Fibroblast of the aortic adventitia (primary cell): ENCODE data around the gene FAM83F. TPM values are rescaled to one million over a fixed set of nuclear protein-coding genes. Genes with fewer than 3 reads are reported as not detected.

Experiments used
- DNase-seq: peaks from one replicate; pipeline ENCODE4 v3.0.0-alpha.2; 2010; ENCODE audit warnings: low read depth
- H3K4me3 ChIP-seq: 2 replicates; pipeline ENCODE4 v1.5.1; 2011; ENCODE audit warnings: low read depth, mild to moderate bottlenecking, control low read depth, low read length, moderate library complexity
- CTCF ChIP-seq: IDR thresholded peaks from 2 replicates; pipeline ENCODE4 v1.5.1; 2011; ENCODE audit warnings: mild to moderate bottlenecking, low read length, control low read depth, inconsistent platforms; ENCODE audit not compliant: insufficient read depth
- total RNA-seq: library from RNA; depleted of rRNA; stranded (reverse); fragments of >200 nt; gene quantifications from 2 replicates; pipeline ENCODE4 v1.2.3, GENCODE V29; 2012; ENCODE audit warnings: low replicate concordance

Gene FAM83F
- total RNA-seq, 1 donor: not detected

GRCh38 chr22:40030026-40030757 lies 35.4 kb downstream of the FAM83F start:
- TF ChIP-seq CTCF: no peak
- no peak for DNase-seq
- H3K4me3 ChIP-seq: no peak overlapping the region

GRCh38 chr22:40030758-40031095 lies 36.0 kb downstream of the FAM83F start:
- H3K4me3 ChIP-seq: no peak overlapping the region
- no peak for DNase-seq
- no peak for TF ChIP-seq CTCF

- peak; percentile 57 for DNase-seq
- no peak for TF ChIP-seq CTCF
Measured at GRCh38 chr22:40031766-40032470, 37.2 kb downstream of the FAM83F start.

GRCh38 chr22:40033586-40034380 lies 39.0 kb downstream of the FAM83F start:
- TF ChIP-seq CTCF: no peak
- no peak overlapping the region for H3K4me3 ChIP-seq
- DNase-seq: no peak

More at GRCh38 chr22:40031766-40032470, 37.2 kb downstream of the FAM83F start:
- H3K4me3 ChIP-seq: no peak overlapping the region

GRCh38 chr22:40035351-40035750 lies 40.6 kb downstream of the FAM83F start:
- no peak for DNase-seq
- H3K4me3 ChIP-seq: no peak overlapping the region
- TF ChIP-seq CTCF: no peak

- H3K4me3 ChIP-seq: no peak overlapping the region
- DNase-seq: no peak
- no peak for TF ChIP-seq CTCF
Measured at GRCh38 chr22:40036126-40036525, 41.4 kb downstream of the FAM83F start.
